ENCODE results near the gene LARP4B. TPM values are rescaled to one million over a fixed set of nuclear protein-coding genes. Genes with fewer than 3 reads are reported as not detected.
A peak's percentile ranks its signal among the peaks of the same experiment; 100 is the strongest.

The LARP4B gene
- total RNA-seq, 1 donor from 2014 or later, result 64.2 TPM

GRCh38 chr10:876438-876837, 55.1 kb downstream of the LARP4B start:
- no peaks in the 10 kb centered on the region for H3K9me3 ChIP-seq (replicated peaks)
- H3K27me3 ChIP-seq (ENCODE audit: low read depth), result no peaks in the 10 kb centered on the region
- H3K36me3 ChIP-seq, result peaks cover 34% of the 10 kb centered on the region
- H3K27ac ChIP-seq (replicated peaks), result no peak overlapping the region
- intact Hi-C loops (cut with micrococcal nuclease), result no loop called here
- peaks cover 55% of the 10 kb centered on the region for H3K4me1 ChIP-seq
- no peak for DNase-seq
- TF ChIP-seq, protein P1, sequence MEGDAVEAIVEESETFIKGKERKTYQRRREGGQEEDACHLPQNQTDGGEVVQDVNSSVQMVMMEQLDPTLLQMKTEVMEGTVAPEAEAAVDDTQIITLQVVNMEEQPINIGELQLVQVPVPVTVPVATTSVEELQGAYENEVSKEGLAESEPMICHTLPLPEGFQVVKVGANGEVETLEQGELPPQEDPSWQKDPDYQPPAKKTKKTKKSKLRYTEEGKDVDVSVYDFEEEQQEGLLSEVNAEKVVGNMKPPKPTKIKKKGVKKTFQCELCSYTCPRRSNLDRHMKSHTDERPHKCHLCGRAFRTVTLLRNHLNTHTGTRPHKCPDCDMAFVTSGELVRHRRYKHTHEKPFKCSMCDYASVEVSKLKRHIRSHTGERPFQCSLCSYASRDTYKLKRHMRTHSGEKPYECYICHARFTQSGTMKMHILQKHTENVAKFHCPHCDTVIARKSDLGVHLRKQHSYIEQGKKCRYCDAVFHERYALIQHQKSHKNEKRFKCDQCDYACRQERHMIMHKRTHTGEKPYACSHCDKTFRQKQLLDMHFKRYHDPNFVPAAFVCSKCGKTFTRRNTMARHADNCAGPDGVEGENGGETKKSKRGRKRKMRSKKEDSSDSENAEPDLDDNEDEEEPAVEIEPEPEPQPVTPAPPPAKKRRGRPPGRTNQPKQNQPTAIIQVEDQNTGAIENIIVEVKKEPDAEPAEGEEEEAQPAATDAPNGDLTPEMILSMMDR (IDR thresholded peaks at IDR 0.05; ENCODE audit: borderline replicate concordance), result no peak
- H3K4me3 ChIP-seq, result no peak overlapping the region

DNA sequence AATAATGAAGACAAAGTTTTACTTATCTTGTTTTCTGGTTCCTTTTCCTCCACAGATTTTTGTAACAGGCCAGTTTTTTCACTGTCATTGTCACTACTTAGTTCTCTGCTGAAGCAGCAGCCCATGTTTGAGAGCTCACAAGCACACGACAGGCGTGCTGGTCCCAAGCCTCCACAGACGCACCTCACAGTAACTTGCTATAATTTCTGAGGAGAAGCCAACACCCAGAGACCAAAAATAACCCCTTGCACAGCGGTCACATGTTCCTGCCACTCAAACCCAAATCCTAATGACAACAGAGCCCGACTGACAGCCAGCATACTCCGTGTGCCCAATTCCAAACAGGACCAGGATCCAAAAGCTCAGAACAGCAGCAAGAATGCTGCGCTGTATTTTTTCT, 58.5 kb downstream of the LARP4B start:
- Histone ChIP-seq H3K27ac (replicated peaks) (peak overlapping the region; percentile 83), H3K27me3 (ENCODE audit: low read depth) (no peaks in the 10 kb centered on the region), H3K4me3 (peak overlapping the region; percentile 63), H3K36me3 (peaks cover 14% of the 10 kb centered on the region), H3K4me1 (peaks cover 73% of the 10 kb centered on the region), H3K9me3 (replicated peaks) (no peaks in the 10 kb centered on the region)
- TF ChIP-seq, protein P1 (IDR thresholded peaks at IDR 0.05; ENCODE audit: borderline replicate concordance), result no peak
- intact Hi-C loops (cut with micrococcal nuclease), result no loop called here
- DNase-seq, result peak; percentile 29

- no peak for DNase-seq
- Histone ChIP-seq H3K27me3 (ENCODE audit: low read depth) (no peaks in the 10 kb centered on the region), H3K27ac (replicated peaks) (peak overlapping the region; percentile 83), H3K4me3 (peak overlapping the region; percentile 63), H3K9me3 (replicated peaks) (no peaks in the 10 kb centered on the region), H3K36me3 (peaks cover 7% of the 10 kb centered on the region), H3K4me1 (peaks cover 74% of the 10 kb centered on the region)
- TF ChIP-seq, protein P1 (IDR thresholded peaks at IDR 0.05; ENCODE audit: borderline replicate concordance), result no peak
- intact Hi-C loops (cut with micrococcal nuclease), result no loop called here
Measured at GRCh38 chr10:871951-872403, 59.5 kb downstream of the LARP4B start.

GRCh38 chr10:870564-871166, 60.8 kb downstream of the LARP4B start:
- TF ChIP-seq, protein P1 (IDR thresholded peaks at IDR 0.05; ENCODE audit: borderline replicate concordance), result no peak
- intact Hi-C loops (cut with micrococcal nuclease), result no loop called here
- H3K27ac ChIP-seq (replicated peaks), result peak overlapping the region; percentile 83

GRCh38 chr10:869171-869570, 62.3 kb downstream of the LARP4B start:
- Histone ChIP-seq H3K9me3 (replicated peaks) (no peaks in the 10 kb centered on the region), H3K36me3 (peaks cover 1% of the 10 kb centered on the region), H3K27ac (replicated peaks) (peak overlapping the region; percentile 78), H3K27me3 (ENCODE audit: low read depth) (no peaks in the 10 kb centered on the region), H3K4me1 (peaks cover 80% of the 10 kb centered on the region), H3K4me3 (peak overlapping the region; percentile 20)
- intact Hi-C loops (cut with micrococcal nuclease), result no loop called here
- no peak for DNase-seq
- TF ChIP-seq, protein P1 (IDR thresholded peaks at IDR 0.05; ENCODE audit: borderline replicate concordance), result no peak

More at GRCh38 chr10:870564-871166, 60.8 kb downstream of the LARP4B start:
- DNase-seq, result no peak
- peak overlapping the region; percentile 63 for H3K4me3 ChIP-seq
- H3K36me3 ChIP-seq, result no peaks in the 10 kb centered on the region
- H3K9me3 ChIP-seq (replicated peaks), result no peaks in the 10 kb centered on the region
- no peaks in the 10 kb centered on the region for H3K27me3 ChIP-seq (ENCODE audit: low read depth)
- peaks cover 87% of the 10 kb centered on the region for H3K4me1 ChIP-seq
